HepG2 (cell line): ENCODE measurements around the gene DOCK1. TPM values are rescaled to one million over a fixed set of nuclear protein-coding genes. Genes with fewer than 3 reads are reported as not detected.

Source experiments
- ATAC-seq: fragments of 200-7000 bp; cut with Tn5 transposase; 3 replicates; pipeline ENCODE4 v1.9.1; 2020; ENCODE audit warnings: mild to moderate bottlenecking, moderate library complexity
- BruUV-seq: library from RNA; stranded (reverse); fragments of 400-500 nt; replicated peaks from 2 replicates; lab custom pipeline; 2021; lab: Mats Ljungman, UMichigan
- CTCF ChIA-PET: fragments of 300-600 bp; formaldehyde crosslinking; extraction: SDS; loops from one replicate; lab custom pipeline; 2021; ENCODE audit warnings: low total read pairs, inconsistent platforms, low intra/inter-chr PET ratio; lab: Yijun Ruan, JAX
- POLR2A ChIA-PET: fragments of 350-600 bp; sonication (Branson Sonifier 250); formaldehyde crosslinking; loops from one replicate; lab custom pipeline; 2020; ENCODE audit warnings: antibody characterized with exemption, inconsistent platforms; lab: Yijun Ruan, JAX
- DNase-seq: peaks from one replicate; pipeline ENCODE4 v3.0.0-alpha.2; 2015; ENCODE audit warnings: low spot score
- FAIRE-seq: peaks from 3 replicates; lab custom pipeline; 2011; peaks lifted over from hg19 to GRCh38; lab: Jason Lieb, UNC
- H2AFZ ChIP-seq: one replicate; pipeline ENCODE4 v1.6.1; 2011; ENCODE audit warnings: low read length, inconsistent platforms
- H3K27ac ChIP-seq: fragments of 300-600 bp; 3 replicates; pipeline ENCODE4 v1.8.0; 2011; ENCODE audit warnings: mixed run types, mild to moderate bottlenecking, mixed read lengths, low read length, inconsistent platforms; ENCODE audit not compliant: insufficient read depth; ENCODE audit errors: extremely low read length
- H3K27me3 ChIP-seq, 2 experiments: fragments of 200-600 bp in 1 of 2; 2 replicates in 1 of 2; 3 replicates in 1 of 2; pipeline versions ENCODE4 v1.6.0 to v1.8.0; 2011; ENCODE audit warnings: low read length in 2 of 2, mild to moderate bottlenecking in 2 of 2, moderate library complexity in 2 of 2, inconsistent platforms in 1 of 2; ENCODE audit not compliant: insufficient read depth in 2 of 2, control insufficient read depth in 1 of 2
- H3K36me3 ChIP-seq, 2 experiments: fragments of 200-600 bp in 1 of 2; replicated peaks in 1 of 2; 2 replicates in 1 of 2; 3 replicates in 1 of 2; pipeline versions ENCODE4 v1.5.1 to v1.8.0; 2011; ENCODE audit warnings: low read length in 2 of 2, inconsistent platforms in 1 of 2; ENCODE audit not compliant: insufficient read depth in 2 of 2, control insufficient read depth in 1 of 2
- H3K4me1 ChIP-seq: 2 replicates; pipeline ENCODE4 v1.5.1; 2012; ENCODE audit warnings: low read length, inconsistent platforms; ENCODE audit not compliant: insufficient read depth
- H3K4me2 ChIP-seq: 2 replicates; pipeline ENCODE4 v1.6.0; 2011; ENCODE audit warnings: low read depth, low read length, inconsistent platforms
- H3K4me3 ChIP-seq, 3 experiments: fragments of 200-600 bp in 1 of 3; sonication (generic), shearing (Covaris generic) in 1 of 3; replicated peaks in 1 of 3; 2 replicates each; pipeline ENCODE4 v1.5.1; 2011 to 2016; ENCODE audit warnings: low read length in 3 of 3, inconsistent platforms in 2 of 3, low read depth in 2 of 3, mild to moderate bottlenecking in 2 of 3, control low read depth in 1 of 3, mixed read lengths in 1 of 3; ENCODE audit not compliant: insufficient read depth in 1 of 3
- H3K79me2 ChIP-seq: one replicate; pipeline ENCODE4 v1.6.1; 2011; ENCODE audit warnings: low read length, inconsistent platforms; ENCODE audit not compliant: insufficient read depth
- H3K9ac ChIP-seq: 2 replicates; pipeline ENCODE4 v1.6.0; 2011; ENCODE audit warnings: mild to moderate bottlenecking, low read depth, low read length, inconsistent platforms; ENCODE audit not compliant: insufficient read depth
- H3K9me3 ChIP-seq: 2 replicates; pipeline ENCODE4 v1.5.1; 2012; ENCODE audit warnings: mild to moderate bottlenecking, low read length
- H4K20me1 ChIP-seq: 2 replicates; pipeline ENCODE4 v1.6.0; 2011; ENCODE audit warnings: inconsistent platforms, mild to moderate bottlenecking, low read length, moderate library complexity; ENCODE audit not compliant: insufficient read depth
- CENPT ChIP-seq: sonication (generic); formaldehyde crosslinking; IDR thresholded peaks from 2 replicates; pipeline ENCODE4 v1.8.0; 2022; ENCODE audit warnings: low read depth, mild to moderate bottlenecking, moderate library complexity, missing genetic modification reagents
- ESRRA ChIP-seq: sonication (generic); formaldehyde crosslinking; IDR thresholded peaks from 2 replicates; pipeline ENCODE4 v1.5.1; 2020; ENCODE audit warnings: mild to moderate bottlenecking, low read depth, missing genetic modification reagents
- JUND ChIP-seq: sonication (generic); formaldehyde crosslinking; IDR thresholded peaks from 2 replicates; pipeline ENCODE4 v1.8.0; 2022; ENCODE audit warnings: mild to moderate bottlenecking, missing genetic modification reagents
- KDM2A ChIP-seq: sonication (generic); formaldehyde crosslinking; IDR thresholded peaks from 2 replicates; pipeline ENCODE4 v1.4.0; 2020; ENCODE audit warnings: low read depth, missing genetic modification reagents, borderline replicate concordance
- NCOA2 ChIP-seq: sonication (generic); formaldehyde crosslinking; IDR thresholded peaks from 2 replicates; pipeline ENCODE4 v1.8.0; 2022; ENCODE audit warnings: inconsistent platforms
- POLR2AphosphoS5 ChIP-seq: IDR thresholded peaks from 2 replicates; pipeline ENCODE4 v1.6.1; 2012; ENCODE audit warnings: low read depth, low read length
- REPIN1 ChIP-seq: sonication (generic); formaldehyde crosslinking; IDR thresholded peaks from 2 replicates; pipeline ENCODE4 v1.8.0; 2022; ENCODE audit warnings: missing genetic modification reagents, low read depth, mild to moderate bottlenecking, borderline replicate concordance
- SMAD3 ChIP-seq: sonication (generic); formaldehyde crosslinking; IDR thresholded peaks from 2 replicates; pipeline ENCODE4 v1.4.0; 2020; ENCODE audit warnings: missing genetic modification reagents
- ZNF232 ChIP-seq: sonication (generic); formaldehyde crosslinking; IDR thresholded peaks from 2 replicates; pipeline ENCODE4 v1.4.0; 2020; ENCODE audit warnings: missing genetic modification reagents, borderline replicate concordance
- ZNF329 ChIP-seq: sonication (generic); formaldehyde crosslinking; IDR thresholded peaks from 2 replicates; pipeline ENCODE4 v1.9.0; 2021; ENCODE audit warnings: low read depth, mild to moderate bottlenecking, missing genetic modification reagents
- ZNF337 ChIP-seq: sonication (generic); formaldehyde crosslinking; IDR thresholded peaks from 2 replicates; pipeline ENCODE4 v1.5.1; 2020; ENCODE audit warnings: missing genetic modification reagents, low read depth, mild to moderate bottlenecking, borderline replicate concordance
- ZNF383 ChIP-seq: sonication (generic); formaldehyde crosslinking; IDR thresholded peaks from 2 replicates; pipeline ENCODE4 v1.4.0; 2020; ENCODE audit warnings: missing genetic modification reagents, mild to moderate bottlenecking, borderline replicate concordance
- ZNF746 ChIP-seq: sonication (generic); formaldehyde crosslinking; IDR thresholded peaks from 2 replicates; pipeline ENCODE4 v1.8.0; 2022; ENCODE audit warnings: mild to moderate bottlenecking, missing genetic modification reagents
- WGBS: methylation state at CpG from one replicate; pipeline ENCODE4 v1.1.6; 2017; ENCODE audit warnings: low lambda C conversion rate; 5-methylcytosine and 5-hydroxymethylcytosine counted together
- in situ Hi-C: cut with HindIII; loops from 2 replicates; pipeline ENCODE4 v1.10.0; 2017; ENCODE audit warnings: low pct_unique_long_range_greater_than_20kb; ENCODE audit not compliant: extremely low pct_ligation_motif_present
- intact Hi-C: fragments of 100-400 bp; cut with micrococcal nuclease; formaldehyde crosslinking; loops from one replicate; pipeline ENCODE4 v1.10.0; 2022; ENCODE audit not compliant: unreplicated experiment
- polyA plus RNA-seq, 8 experiments: library from polyadenylated mRNA; depleted of rRNA in 3 of 8; stranded (reverse) in 7 of 8; unstranded in 1 of 8; fragments of >200 nt; fragmentation: Illumina TruSeq in 4 of 8; extraction: Trizol in 4 of 8; gene quantifications; 2 replicates each; pipeline versions ENCODE4 v1.2.1 to v1.2.3, GENCODE V29; 2011 to 2016; ENCODE audit warnings: low read depth in 4 of 8, missing spikeins in 1 of 8, mixed read lengths in 1 of 8; ENCODE audit not compliant: insufficient read depth in 1 of 8
- total RNA-seq, 5 experiments: library from RNA; depleted of rRNA; stranded (reverse); fragments of >200 nt; fragmentation: Illumina TruSeq; extraction: Trizol; gene quantifications; 2 replicates each; pipeline ENCODE4 v1.2.3, GENCODE V29; 2016; ENCODE audit warnings: low read depth in 1 of 5
- TF ChIP-seq, protein P1 (sequence below): sonication (generic); formaldehyde crosslinking; conservative IDR thresholded peaks from 2 replicates; pipeline ENCODE4 v1.8.0; 2022; ENCODE audit warnings: mild to moderate bottlenecking, moderate library complexity, missing genetic modification reagents

The DOCK1 gene
- total and polyA plus RNA-seq, 2 of the 13 experiments (the other 11 are each of a cell fraction or from before 2014, with no cell fraction given), result 8.3 to 25.5 TPM

DNA sequence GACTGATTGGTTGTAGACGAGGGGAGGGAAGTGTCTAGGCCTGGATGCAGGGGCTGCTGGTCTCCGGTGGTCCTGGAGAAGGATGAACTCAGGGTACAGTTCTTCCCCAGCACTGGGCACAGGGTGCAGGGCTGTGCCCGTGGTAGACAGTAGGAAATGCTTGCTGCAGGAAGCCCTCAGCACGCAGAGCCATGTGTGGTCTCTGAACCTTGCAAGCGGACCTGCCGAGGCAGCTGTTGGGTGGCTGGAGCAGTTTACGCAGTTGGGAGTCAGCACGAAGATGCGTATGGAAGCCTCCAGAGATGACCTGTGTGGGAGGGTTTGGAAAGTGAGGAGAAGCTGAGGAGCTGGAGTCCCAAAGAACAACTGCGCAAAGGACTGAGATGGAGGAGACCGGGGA, 39.0 kb downstream of the DOCK1 start (continued):
- TF ChIP-seq, protein P1, sequence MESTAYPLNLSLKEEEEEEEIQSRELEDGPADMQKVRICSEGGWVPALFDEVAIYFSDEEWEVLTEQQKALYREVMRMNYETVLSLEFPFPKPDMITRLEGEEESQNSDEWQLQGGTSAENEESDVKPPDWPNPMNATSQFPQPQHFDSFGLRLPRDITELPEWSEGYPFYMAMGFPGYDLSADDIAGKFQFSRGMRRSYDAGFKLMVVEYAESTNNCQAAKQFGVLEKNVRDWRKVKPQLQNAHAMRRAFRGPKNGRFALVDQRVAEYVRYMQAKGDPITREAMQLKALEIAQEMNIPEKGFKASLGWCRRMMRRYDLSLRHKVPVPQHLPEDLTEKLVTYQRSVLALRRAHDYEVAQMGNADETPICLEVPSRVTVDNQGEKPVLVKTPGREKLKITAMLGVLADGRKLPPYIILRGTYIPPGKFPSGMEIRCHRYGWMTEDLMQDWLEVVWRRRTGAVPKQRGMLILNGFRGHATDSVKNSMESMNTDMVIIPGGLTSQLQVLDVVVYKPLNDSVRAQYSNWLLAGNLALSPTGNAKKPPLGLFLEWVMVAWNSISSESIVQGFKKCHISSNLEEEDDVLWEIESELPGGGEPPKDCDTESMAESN, result no peak
- TF ChIP-seq ZNF329 (CRISPR knock-in tag), result no peak
- TF ChIP-seq JUND (CRISPR knock-in tag), result no peak
- TF ChIP-seq REPIN1 (CRISPR knock-in tag), result no peak
- TF ChIP-seq, all 625 proteins: peak for 0

DNA sequence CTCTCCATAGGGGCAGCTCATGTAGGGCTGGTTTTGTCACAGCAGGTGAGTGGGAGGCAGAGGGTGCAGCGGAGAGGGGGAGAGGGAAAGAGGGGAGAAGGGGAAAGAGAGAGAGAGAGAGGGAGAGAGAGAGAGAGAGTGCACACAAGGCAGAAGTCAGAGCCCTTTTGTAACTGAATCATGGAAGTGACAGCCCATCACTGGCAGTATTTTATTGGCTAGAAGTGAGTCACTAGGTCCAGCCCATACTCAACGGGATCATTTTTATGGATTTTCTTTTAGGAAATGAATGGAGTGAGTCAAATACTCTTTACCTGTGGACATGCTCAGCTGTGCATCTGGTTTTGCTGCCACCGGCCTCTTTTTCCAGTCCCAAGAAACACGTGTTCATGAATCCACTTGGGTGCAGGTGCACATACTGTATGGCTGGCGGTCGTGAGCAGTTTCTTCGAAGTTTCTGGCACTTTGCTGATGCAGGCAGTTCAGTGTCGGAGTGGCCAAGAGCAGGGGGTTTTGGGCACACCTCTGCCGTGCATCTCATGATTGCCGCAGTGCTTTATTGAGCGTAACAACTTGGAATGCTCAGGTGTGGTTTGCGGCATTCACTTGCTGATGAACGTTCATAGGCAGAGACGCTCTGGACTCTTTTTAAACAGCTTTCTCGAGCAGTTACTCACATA, 40.3 kb downstream of the DOCK1 start:
- Histone ChIP-seq H3K4me2 (no peak overlapping the region), H3K9me3 (peaks cover 25% of the 10 kb centered on the region), H2AFZ (no peak overlapping the region), H4K20me1 (peaks cover 4% of the 10 kb centered on the region; the same call in 1 of the 2 replicates), H3K4me3 (no peak overlapping the region), H3K36me3 (peaks cover 0 to 4% of the 10 kb centered on the region in 2 experiments; a peak in 1 of 5 replicates), H3K27me3 (no peaks in the 10 kb centered on the region), H3K27ac (no peak overlapping the region), H3K79me2 (peaks cover 34% of the 10 kb centered on the region), H3K9ac (no peak overlapping the region), H3K4me1 (peaks cover 1% of the 10 kb centered on the region; the same call in 1 of the 2 replicates)
- ChIA-PET CTCF (no interaction called here), POLR2A (no interaction called here)
- in situ Hi-C loops (no loop called here), intact Hi-C loops (no loop called here)
- WGBS, result 95% methylated on average over 15 of the region's 15 CpGs
- BruUV-seq, result no TSS peak
- ATAC-seq (no peak), FAIRE-seq (no peak), DNase-seq (no peak)
- no peak for TF ChIP-seq CENPT (CRISPR knock-in tag)
- no peak for TF ChIP-seq ESRRA
- TF ChIP-seq ZNF337 (CRISPR knock-in tag), result no peak
- no peak for TF ChIP-seq ZNF232
- TF ChIP-seq ZNF383, result no peak
- TF ChIP-seq SMAD3 (CRISPR knock-in tag), result no peak
- no peak for TF ChIP-seq KDM2A
- TF ChIP-seq ZNF746, result no peak
- no peak for TF ChIP-seq POLR2AphosphoS5
- TF ChIP-seq NCOA2 (CRISPR knock-in tag), result no peak
